ENCODE results near the gene RAI14.
"Not testable (repeated sequence)": the region's sequence is repeated elsewhere in the genome, so short reads cannot be mapped to it uniquely, and the experiment has no call there.

Gene RAI14

DNA sequence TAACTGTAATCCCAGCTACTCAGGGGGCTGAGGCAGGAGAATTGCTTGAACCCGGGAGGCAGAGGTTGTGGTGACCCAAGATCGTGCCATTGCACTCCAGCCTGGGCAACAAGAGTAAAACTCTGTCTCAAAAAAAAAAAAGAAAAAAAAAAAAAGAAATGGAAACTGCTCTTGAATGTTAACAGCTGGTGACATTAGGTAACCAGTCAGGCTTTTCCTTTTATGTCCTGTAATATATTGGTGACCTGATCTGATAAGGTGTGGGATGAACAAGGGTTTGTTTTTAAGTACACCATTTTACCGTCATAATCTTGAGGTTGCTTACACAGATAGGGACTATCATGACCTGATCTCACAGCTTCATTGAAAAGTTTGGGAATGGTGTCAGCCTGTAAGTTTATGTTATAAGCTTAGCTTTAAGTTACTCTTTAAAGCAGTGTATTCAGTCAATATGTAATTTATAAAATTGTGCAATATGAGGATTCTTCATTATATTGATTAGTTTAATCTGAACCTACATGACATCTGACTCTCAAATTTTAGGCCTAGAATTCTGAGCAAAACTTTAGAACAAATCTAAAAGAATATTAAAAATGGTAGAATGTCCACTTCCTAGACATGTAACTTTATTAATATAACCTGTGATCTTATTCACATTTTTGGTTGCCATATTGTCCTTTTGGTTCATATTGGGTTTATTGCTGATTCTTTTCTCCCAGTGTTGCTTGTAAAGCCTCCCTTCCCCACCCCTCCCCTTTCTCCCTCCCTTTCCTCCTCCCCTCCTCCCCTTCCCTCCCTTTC, 41.4 kb downstream of the RAI14 start:
- no peak for DNase-seq (ENCODE audit: low read depth in 2 of 2, low spot score in 1 of 2)

DNA sequence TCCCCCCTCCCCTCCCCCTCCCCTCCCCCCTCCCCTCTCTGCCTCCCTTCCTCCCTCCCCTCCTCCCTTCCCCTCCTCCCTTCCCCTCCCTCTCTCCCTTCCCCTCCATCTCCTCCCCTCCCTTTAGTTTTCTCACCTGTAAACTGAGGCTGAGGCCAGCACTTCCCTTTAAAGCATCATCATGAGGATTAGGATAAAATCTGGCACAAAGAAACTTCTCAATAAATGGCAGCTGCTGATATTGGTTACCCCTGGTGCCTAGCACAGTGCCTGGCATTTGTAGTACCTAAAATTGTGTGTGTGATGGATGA, 41.9 kb downstream of the RAI14 start:
- no peak for DNase-seq (ENCODE audit: low read depth in 2 of 2, low spot score in 1 of 2)

GRCh38 chr5:34698754-34699153, 42.6 kb downstream of the RAI14 start:
- DNase-seq (ENCODE audit: low read depth in 2 of 2, low spot score in 1 of 2), result no peak

GRCh38 chr5:34699155-34700077, 43.3 kb downstream of the RAI14 start:
- DNase-seq (ENCODE audit: low read depth in 2 of 2, low spot score in 1 of 2), result no peak

GRCh38 chr5:34700078-34700452, 43.9 kb downstream of the RAI14 start:
- DNase-seq (ENCODE audit: low read depth in 2 of 2, low spot score in 1 of 2), result no peak

DNA sequence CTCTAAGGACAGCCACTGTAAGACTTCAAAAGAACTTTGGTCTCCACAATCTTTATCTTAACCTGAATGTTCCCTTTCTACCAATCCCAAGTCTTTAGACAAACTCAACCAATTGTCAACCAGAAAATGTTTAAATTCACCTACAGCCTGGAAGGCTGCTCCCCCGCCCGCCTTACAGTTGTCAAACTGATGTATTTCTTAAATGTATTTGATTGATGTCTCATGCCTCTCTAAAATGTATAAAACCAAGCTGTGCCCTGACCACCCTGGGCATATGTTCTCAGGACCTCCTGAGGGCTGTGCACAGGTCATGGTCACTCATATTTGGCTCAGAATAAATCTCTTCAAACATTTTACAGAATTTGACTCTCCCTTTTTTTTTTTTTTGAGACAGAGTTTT, 45.3 kb downstream of the RAI14 start:
- not testable (repeated sequence) for DNase-seq (ENCODE audit: low read depth in 2 of 2, low spot score in 1 of 2)

DNA sequence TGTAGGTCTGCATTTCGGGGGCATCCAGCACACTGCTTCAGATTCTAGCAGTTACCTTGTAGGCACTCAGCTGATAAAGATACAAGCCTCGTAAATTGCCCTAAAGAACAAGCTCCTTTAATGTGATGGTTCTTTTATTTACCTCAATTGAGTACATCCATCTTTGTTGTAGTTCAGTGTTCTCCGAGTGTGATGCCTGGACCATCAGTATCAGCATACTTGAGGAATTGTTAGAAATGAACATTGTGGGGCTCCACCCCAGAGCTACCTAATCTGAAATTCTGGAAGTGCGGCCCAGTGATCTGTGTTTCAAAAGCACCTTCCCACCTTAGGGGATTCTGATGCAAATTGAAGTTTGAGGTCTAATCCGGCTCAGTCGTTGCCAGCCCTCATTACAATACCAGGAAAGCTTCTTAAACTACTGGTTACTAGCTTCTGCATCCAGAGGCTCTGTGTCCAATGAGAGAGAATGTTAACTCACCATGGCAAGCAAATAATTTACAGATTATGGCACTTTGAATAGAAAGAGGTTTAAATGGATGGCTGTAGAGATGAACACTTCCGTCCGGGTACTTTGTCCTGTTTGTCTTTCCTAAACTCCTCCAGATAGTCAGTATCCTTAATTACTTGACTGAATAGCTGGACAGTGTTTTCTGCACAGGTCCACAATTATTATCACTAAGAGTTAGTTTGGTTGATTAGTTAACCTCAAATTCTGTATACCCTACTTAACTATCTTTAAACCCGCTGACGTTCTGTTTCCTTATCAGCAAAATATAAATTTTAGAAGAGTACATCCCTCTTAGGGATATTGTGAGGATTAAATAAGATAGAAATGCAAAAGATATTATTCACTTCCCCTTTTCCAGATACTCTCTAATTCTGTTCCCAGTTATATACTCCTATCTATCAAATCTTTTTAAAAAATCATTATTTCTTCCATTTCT, 47.9 kb downstream of the RAI14 start:
- DNase-seq (ENCODE audit: low read depth in 2 of 2, low spot score in 1 of 2), result no peak

DNA sequence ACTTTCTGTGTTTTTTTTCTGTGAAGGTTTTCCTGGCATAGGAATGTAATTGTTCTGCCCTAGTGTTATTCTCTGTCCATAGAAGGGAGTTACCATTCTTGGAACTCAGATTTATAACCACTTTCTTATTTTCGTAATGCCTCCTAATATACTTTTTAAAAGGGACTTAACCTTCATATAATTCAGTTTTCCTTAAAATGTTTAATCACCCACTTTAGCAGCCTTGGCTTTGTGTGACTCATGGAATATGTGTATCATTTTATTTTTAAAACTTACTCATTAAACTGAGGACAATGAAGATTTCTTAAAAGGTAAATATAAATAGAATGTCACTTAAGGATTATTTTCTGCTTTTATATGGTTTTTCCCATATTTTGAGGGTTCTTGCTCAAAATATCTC, 50.0 kb downstream of the RAI14 start:
- DNase-seq (ENCODE audit: low read depth in 2 of 2, low spot score in 1 of 2), result no peak

- DNase-seq (ENCODE audit: low read depth in 2 of 2, low spot score in 1 of 2), result no peak
These were observed 51.5 kb downstream of the RAI14 start for GRCh38 chr5:34707451-34708107.

GRCh38 chr5:34708777-34709176, 52.6 kb downstream of the RAI14 start:
- DNase-seq (ENCODE audit: low read depth in 2 of 2, low spot score in 1 of 2), result no peak

DNA sequence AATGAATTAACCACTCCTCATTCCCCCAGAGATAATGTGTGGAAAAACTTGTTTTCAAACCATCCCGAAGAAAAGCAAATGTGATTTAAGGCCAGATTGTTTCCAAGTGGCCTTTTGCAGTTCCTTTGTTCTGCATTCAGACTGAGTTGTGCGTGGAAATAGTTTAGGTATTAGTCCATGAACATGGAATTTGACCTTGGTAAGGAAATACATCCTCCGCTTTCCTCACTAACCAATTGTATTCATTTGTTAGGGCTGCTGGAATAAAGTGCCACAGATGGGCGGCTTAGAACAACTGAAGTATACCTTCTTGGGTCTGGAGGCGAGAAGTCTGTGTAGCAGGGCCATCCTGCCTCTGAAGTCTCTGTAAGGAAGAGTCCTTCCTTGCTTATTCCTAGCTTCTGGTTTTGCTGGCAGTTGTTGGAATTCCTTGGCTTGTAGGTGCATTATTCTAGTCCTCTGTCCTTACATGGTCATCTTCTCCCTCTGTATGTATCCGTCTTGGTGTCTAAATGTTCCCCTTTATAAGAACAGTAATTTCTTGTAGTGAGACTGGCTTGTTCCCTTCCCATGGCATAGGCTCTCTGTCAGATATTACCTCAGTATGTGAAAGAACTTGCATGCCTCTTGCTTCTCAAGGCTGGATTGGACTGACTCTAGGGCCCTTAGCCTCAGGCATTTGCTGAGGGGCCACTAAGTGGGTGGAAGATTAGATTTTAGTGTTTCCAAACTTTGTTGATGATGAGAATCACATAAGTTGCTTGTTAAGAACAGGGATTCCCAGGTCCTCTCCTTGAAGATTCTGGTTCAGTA, 53.9 kb downstream of the RAI14 start:
- no peak for DNase-seq (ENCODE audit: low read depth in 2 of 2, low spot score in 1 of 2)

DNA sequence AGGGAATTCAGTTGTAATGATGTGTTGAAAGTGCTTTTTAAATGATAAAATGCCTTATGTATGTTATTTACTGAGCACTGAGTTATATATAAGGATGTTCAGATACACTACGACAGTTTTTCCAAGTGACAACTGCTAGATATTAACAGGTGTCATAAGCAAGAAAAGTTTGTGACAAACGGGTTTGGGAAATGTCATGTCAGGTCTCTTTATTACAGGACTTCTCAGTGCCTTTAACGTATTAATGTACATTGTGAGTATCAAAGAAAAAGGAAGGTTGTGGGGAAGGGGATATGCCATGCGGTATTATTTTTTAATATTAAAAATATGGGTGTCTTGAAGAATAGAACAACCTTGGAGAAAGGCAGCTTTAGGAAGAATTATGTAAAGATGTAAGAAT, 56.4 kb downstream of the RAI14 start:
- no peak for DNase-seq (ENCODE audit: low read depth in 2 of 2, low spot score in 1 of 2)

DNA sequence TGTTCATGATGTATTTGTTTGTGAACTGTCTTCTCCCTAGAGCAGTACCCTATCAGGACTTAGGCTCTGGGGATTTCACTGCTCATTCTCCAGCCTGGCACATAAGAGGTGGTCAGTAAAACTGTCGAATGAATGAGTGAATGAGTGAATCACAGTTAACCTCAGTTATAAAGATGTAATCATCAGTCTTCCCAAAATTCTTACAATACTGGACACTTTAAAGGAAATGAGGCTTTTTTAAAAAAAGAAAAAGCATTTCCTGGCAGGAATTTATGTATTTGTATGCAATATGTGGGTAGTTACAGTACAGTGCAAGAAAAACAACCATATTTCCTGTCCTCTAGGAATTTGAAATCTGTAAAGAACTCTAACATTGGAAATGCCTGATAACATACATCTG, 59.6 kb downstream of the RAI14 start:
- no peak for DNase-seq (ENCODE audit: low read depth in 2 of 2, low spot score in 1 of 2)

DNA sequence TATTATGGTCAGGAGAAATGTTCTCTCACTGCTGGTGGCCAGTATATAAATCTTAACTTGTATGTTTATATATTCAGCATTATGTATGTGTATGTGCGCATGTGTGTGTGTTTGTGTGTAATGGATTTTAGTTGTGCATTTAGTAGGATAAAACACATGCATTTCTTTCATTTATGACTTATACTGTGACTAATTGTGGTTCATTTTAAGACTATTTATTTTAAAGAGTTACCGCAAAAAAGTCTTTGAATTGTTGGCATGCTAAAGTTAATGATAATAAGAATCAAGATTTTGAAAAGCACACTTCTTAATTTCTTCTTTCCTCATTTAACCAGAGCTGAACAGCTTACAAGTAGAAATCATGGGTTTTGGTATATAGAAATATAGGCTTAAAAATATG, 60.9 kb downstream of the RAI14 start:
- DNase-seq (ENCODE audit: low read depth in 2 of 2, low spot score in 1 of 2), result no peak

DNA sequence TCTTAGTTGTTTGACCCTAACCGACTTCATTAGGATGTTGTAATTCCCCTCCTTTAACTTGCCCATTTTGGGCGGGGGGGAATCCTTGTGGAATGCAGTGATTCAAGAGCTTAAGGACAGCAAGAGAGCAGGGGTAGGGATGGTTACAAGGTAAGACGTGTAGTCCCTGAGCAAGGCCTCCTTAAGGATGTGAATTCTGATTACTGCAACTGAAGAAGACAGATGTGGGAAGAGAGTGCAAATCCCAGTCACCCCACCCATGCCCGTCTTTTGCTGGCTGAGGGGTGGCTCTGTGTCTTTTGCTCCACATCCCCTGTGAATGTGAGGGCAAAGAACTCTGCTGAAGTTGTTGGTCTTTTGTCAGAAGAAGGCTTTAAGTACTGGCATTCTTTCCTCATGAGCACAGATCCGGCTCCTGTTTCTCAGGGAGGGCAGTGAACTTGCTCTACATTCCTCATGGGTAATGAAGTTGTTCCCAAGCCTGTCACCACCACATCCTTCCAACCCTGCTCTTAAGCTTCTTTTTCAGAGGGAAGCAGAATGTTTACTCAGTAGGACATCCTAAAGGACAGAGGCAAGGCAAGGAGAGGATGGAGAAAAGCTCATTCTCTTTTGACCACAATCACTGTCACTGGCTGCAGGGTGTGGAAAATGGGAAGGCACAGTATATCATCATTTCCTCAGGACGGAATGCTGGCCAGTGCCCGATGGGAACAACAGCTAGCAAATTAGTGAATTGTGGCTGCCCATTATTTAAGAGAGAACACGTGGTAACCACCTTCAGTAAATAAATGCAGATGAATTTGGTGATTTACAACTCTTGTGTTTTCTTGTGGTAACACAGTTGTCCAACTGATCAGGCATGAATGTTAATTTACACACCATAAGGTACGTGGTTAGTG, 61.5 kb downstream of the RAI14 start:
- no peak for DNase-seq (ENCODE audit: low read depth in 2 of 2, low spot score in 1 of 2)

GRCh38 chr5:34718516-34718915, 62.4 kb downstream of the RAI14 start:
- no peak for DNase-seq (ENCODE audit: low read depth in 2 of 2, low spot score in 1 of 2)

- DNase-seq (ENCODE audit: low read depth in 2 of 2, low spot score in 1 of 2), result no peak
These were observed 62.9 kb downstream of the RAI14 start for GRCh38 chr5:34719029-34719428.

DNA sequence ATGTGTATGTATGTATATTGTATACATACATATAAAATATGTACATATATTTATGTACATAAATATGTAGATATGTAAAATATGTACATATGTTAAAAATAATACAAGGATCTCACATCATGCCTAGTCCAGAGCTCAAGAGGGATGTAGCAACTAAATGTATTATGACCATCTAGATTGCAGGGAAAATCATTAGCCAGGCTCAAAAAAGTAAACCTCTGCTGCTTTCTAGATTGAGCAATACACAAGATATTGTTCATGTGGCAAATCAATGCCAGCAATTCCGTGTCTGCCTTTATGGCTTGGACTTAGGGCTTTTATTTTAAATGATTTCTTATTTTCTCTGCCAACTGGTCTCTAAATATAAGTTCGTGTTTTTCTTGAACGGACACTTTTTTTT, 65.2 kb downstream of the RAI14 start:
- no peak for DNase-seq (ENCODE audit: low read depth in 2 of 2, low spot score in 1 of 2)

- no peak for DNase-seq (ENCODE audit: low read depth in 2 of 2, low spot score in 1 of 2)
These were observed 66.1 kb downstream of the RAI14 start for GRCh38 chr5:34722183-34722582.

All from stimulated activated CD8-positive, alpha-beta memory T cell treated with anti-CD3 and anti-CD28 coated beads, Interleukin-4, amount 100 ng/mL, for 1 hour (primary cell).